Body of pancreas (tissue), 4 donors: Measurements from ENCODE around the gene SLC19A1. TPM values are rescaled to one million over a fixed set of nuclear protein-coding genes. Genes with fewer than 3 reads are reported as not detected.

Experiments
- ATAC-seq: fragments of 150-250 bp; one replicate; pipeline ENCODE4 v1.9.1; 2016
- DNase-seq, 4 donors: peaks; one replicate each; pipeline ENCODE4 v3.0.0-alpha.2; 2019
- H3K27ac ChIP-seq, 4 donors: fragments of 200-600 bp; sonication (generic); 1 replicate in 3 of 4; 2 replicates in 1 of 4; pipeline versions ENCODE4 v1.5.1 to v1.6.1; 2016 to 2019; ENCODE audit warnings: mild to moderate bottlenecking in 1 of 4, mixed read lengths in 1 of 4, moderate library complexity in 1 of 4
- H3K27me3 ChIP-seq, 2 donors: fragments of 200-600 bp; sonication (generic); one replicate each; pipeline ENCODE4 v1.6.0; 2016; ENCODE audit warnings: mild to moderate bottlenecking in 1 of 2
- H3K36me3 ChIP-seq, 2 donors: fragments of 200-600 bp; sonication (generic); replicated peaks in 1 of 2; 2 replicates each; pipeline ENCODE4 v1.5.1; 2016; ENCODE audit warnings: low read depth in 2 of 2; ENCODE audit not compliant: insufficient read depth in 1 of 2
- H3K4me1 ChIP-seq: fragments of 200-600 bp; sonication (generic); one replicate; pipeline ENCODE4 v1.6.0; 2016
- H3K4me3 ChIP-seq, 2 donors: fragments of 200-600 bp; sonication (generic); 1 replicate in 1 of 2; 2 replicates in 1 of 2; pipeline ENCODE4 v1.5.1; 2016 to 2019
- H3K9me3 ChIP-seq, 3 donors: fragments of 200-600 bp; sonication (generic); 1 replicate in 2 of 3; 2 replicates in 1 of 3; pipeline ENCODE4 v1.5.1; 2016
- CTCF ChIP-seq, 7 experiments: fragments of 450-650 bp in 4 of 7; fragments of 200-600 bp in 3 of 7; sonication (generic) in 3 of 7; IDR thresholded peaks; one replicate each; pipeline ENCODE4 v1.5.1; 2016 to 2019; ENCODE audit warnings: antibody characterized with exemption in 7 of 7
- POLR2A ChIP-seq, 3 donors: fragments of 450-650 bp; IDR thresholded peaks; one replicate each; pipeline ENCODE4 v1.6.1; 2016; ENCODE audit warnings: antibody characterized with exemption in 3 of 3, mild to moderate bottlenecking in 2 of 3
- WGBS, 2 donors: methylation state at CpG; one replicate each; pipeline ENCODE4 v1.1.5; 2017; 5-methylcytosine and 5-hydroxymethylcytosine counted together
- intact Hi-C: fragments of 100-400 bp; cut with DNase I; formaldehyde crosslinking; loops from one replicate; pipeline ENCODE4 v1.15.1; 2023
- total RNA-seq, 2 donors: library from RNA; depleted of rRNA; stranded (reverse); fragments of >200 nt; gene quantifications; one replicate each; pipeline ENCODE4 v1.1.0, GENCODE V29; 2016

Gene SLC19A1
- total RNA-seq, 2 donors from 2014 or later, result 2.6 to 7.0 TPM

DNA sequence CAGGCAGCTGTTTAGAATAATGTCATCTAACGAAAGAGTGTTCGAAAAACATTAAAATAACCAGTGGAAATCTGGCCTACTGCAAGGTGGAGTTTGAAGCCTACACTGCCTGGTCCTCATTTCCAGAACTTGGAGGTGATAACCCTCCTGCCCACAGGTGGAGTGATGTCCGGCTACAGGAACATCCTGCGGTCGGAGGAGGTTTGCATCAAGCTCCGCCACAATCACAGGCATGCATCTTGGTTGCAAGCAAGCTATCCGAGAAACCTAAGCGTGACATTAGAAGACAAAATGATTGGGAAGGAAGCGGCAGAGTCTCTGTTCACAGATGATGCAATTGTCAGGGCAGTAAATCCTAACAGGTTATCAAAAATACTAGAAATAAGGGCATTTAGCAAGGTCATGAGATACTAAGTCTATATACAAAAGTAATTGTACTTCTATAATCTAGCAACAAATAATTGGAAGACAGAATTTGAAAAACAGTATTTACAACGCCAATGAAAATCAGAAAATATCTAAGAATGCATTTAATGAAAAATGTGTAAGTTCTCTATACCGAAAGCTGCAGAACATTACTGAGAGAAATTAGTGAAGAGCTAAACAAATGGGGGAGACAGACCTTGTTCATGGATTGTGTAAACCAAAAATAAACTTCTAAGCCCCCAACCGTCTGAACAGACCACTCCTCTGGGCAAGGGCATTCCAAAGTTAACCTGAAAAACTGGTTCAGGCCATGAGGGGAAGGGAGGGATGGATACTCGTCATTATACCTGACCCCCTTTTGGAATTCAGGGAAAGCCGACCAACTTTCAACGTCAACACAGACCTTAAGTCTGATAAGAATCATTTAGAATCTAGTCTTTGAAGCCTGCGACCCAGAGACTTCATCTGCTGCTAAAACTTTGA is 4.7 kb upstream of the SLC19A1 start:
- Histone ChIP-seq H3K27ac (no peak overlapping the region), H3K36me3 (no peaks in the 10 kb centered on the region), H3K4me1 (peaks cover 6% of the 10 kb centered on the region), H3K27me3 (no peaks in the 10 kb centered on the region), H3K9me3 (no peaks in the 10 kb centered on the region), H3K4me3 (no peak overlapping the region)
- 55 to 60% methylated on average over 16 of the region's 16 CpGs for WGBS, 2 donors
- DNase-seq (no peak), ATAC-seq (no peak)
- TF ChIP-seq CTCF (IDR thresholded peaks at IDR 0.05) (no peak), POLR2A (IDR thresholded peaks at IDR 0.05) (no peak)
- intact Hi-C loops, result loop anchor here (10.0 kb wide), 1 partner anchor 262 kb away; the partner anchor contains the start of gene POFUT2

GRCh38 chr21:45545691-45546531 is 3.7 kb upstream of the SLC19A1 start:
- 85 to 90% methylated on average over 9 to 22 of the region's 22 CpGs for WGBS, 2 donors
- no peaks in the 10 kb centered on the region for H3K9me3 ChIP-seq
- peak in 1 of 4 donors; percentile 1 for DNase-seq

GRCh38 chr21:45545236-45545570 is 3.0 kb upstream of the SLC19A1 start:
- no peaks in the 10 kb centered on the region for H3K36me3 ChIP-seq
- no peaks in the 10 kb centered on the region for H3K9me3 ChIP-seq
- TF ChIP-seq CTCF (IDR thresholded peaks at IDR 0.05) (no peak), POLR2A (IDR thresholded peaks at IDR 0.05) (no peak)
- H3K27me3 ChIP-seq, result no peaks in the 10 kb centered on the region
- ATAC-seq (no peak), DNase-seq (no peak)
- H3K27ac ChIP-seq, result no peak overlapping the region
- H3K4me1 ChIP-seq, result peaks cover 14% of the 10 kb centered on the region
- WGBS, 2 donors, result 87 to 94% methylated on average over 5 to 6 of the region's 6 CpGs
- no peak overlapping the region for H3K4me3 ChIP-seq
- intact Hi-C loops, result loop anchor here (10.0 kb wide), 1 partner anchor 260 kb away; the partner anchor contains the start of gene POFUT2

More at GRCh38 chr21:45545691-45546531, 3.7 kb upstream of the SLC19A1 start:
- ATAC-seq, result no peak
- no peaks in the 10 kb centered on the region for H3K27me3 ChIP-seq
- no peaks in the 10 kb centered on the region for H3K36me3 ChIP-seq
- no peak for TF ChIP-seq CTCF (IDR thresholded peaks at IDR 0.05)
- no peak for TF ChIP-seq POLR2A (IDR thresholded peaks at IDR 0.05)
- no peak overlapping the region for H3K4me3 ChIP-seq
- no peak overlapping the region for H3K27ac ChIP-seq
- H3K4me1 ChIP-seq, result peaks cover 14% of the 10 kb centered on the region
- intact Hi-C loops, result loop anchor here (10.0 kb wide), 1 partner anchor 261 kb away; the partner anchor contains the start of gene POFUT2

GRCh38 chr21:45544449-45545235 is 2.4 kb upstream of the SLC19A1 start:
- intact Hi-C loops, result loop anchor here (10.0 kb wide), 1 partner anchor 260 kb away; the partner anchor contains the start of gene POFUT2
- ATAC-seq, result no peak
- WGBS, 2 donors, result 92 to 95% methylated on average over 13 to 18 of the region's 18 CpGs

More at GRCh38 chr21:45544449-45545235, 2.4 kb upstream of the SLC19A1 start:
- peaks cover 14% of the 10 kb centered on the region for H3K4me1 ChIP-seq
- peak in 1 of 4 donors; percentile 1 for DNase-seq
- no peaks in the 10 kb centered on the region for H3K27me3 ChIP-seq
- no peaks in the 10 kb centered on the region for H3K9me3 ChIP-seq
- no peak overlapping the region for H3K4me3 ChIP-seq
- H3K27ac ChIP-seq, result no peak overlapping the region
- no peaks in the 10 kb centered on the region for H3K36me3 ChIP-seq
- no peak for TF ChIP-seq CTCF (IDR thresholded peaks at IDR 0.05)
- TF ChIP-seq POLR2A (IDR thresholded peaks at IDR 0.05), result no peak
